NCI-H1092 treated with DMSO at 0.1 percent for 48 hours (cell line): Measurements from ENCODE around the gene PYGB.
"Not testable (repeated sequence)": the region's sequence is repeated elsewhere in the genome, so short reads cannot be mapped to it uniquely, and the experiment has no call there.

Source experiments
- DNase-seq: peaks from one replicate; lab custom pipeline; 2025; lab: John Stamatoyannopoulos, UW

Gene PYGB

GRCh38 chr20:25230166-25230831 is 17.6 kb upstream of the PYGB start:
- DNase-seq: no peak

- peak; percentile 49 for DNase-seq
Observed at GRCh38 chr20:25233016-25233772, 14.7 kb upstream of the PYGB start.

- DNase-seq: not testable (repeated sequence)
Observed at GRCh38 chr20:25234009-25234849, 13.7 kb upstream of the PYGB start.

GRCh38 chr20:25236450-25237304 is 11.2 kb upstream of the PYGB start:
- no peak for DNase-seq

- no peak for DNase-seq
Observed at GRCh38 chr20:25237610-25238318, 10.1 kb upstream of the PYGB start.

GRCh38 chr20:25238319-25239037 is 9.4 kb upstream of the PYGB start:
- no peak for DNase-seq

- DNase-seq: no peak
Observed at GRCh38 chr20:25239387-25240370, 8.2 kb upstream of the PYGB start.

GRCh38 chr20:25240851-25241658 is 6.8 kb upstream of the PYGB start:
- DNase-seq: not testable (repeated sequence)

- not testable (repeated sequence) for DNase-seq
Observed at GRCh38 chr20:25241659-25241955, 6.3 kb upstream of the PYGB start.

- DNase-seq: peak; percentile 18
Observed at GRCh38 chr20:25242231-25242630, 5.7 kb upstream of the PYGB start.

- DNase-seq: no peak
Observed at GRCh38 chr20:25243416-25243979, 4.4 kb upstream of the PYGB start.

- DNase-seq: no peak
Observed at GRCh38 chr20:25244976-25245375, 2.9 kb upstream of the PYGB start.

GRCh38 chr20:25245461-25245860 is 2.4 kb upstream of the PYGB start:
- no peak for DNase-seq

- no peak for DNase-seq
Observed at GRCh38 chr20:25246182-25246999, 1.5 kb upstream of the PYGB start.

GRCh38 chr20:25247000-25247517 is 826 bp upstream of the PYGB start:
- DNase-seq: peak; percentile 59

- DNase-seq: no peak
Observed at GRCh38 chr20:25247518-25247955, 348 bp upstream of the PYGB start.

- no peak for DNase-seq
Observed at GRCh38 chr20:25248786-25249172, 894 bp downstream of the PYGB start.
